Ramos (cell line): ENCODE measurements around the gene LZIC.

ENCODE experiments used
- in situ Hi-C: fragments of 300-500 bp; cut with MboI; formaldehyde crosslinking; loops from one replicate; pipeline ENCODE4 v1.14.3; 2022; ENCODE audit warnings: low sequenced_read_pairs; ENCODE audit not compliant: unreplicated experiment

Gene LZIC

DNA sequence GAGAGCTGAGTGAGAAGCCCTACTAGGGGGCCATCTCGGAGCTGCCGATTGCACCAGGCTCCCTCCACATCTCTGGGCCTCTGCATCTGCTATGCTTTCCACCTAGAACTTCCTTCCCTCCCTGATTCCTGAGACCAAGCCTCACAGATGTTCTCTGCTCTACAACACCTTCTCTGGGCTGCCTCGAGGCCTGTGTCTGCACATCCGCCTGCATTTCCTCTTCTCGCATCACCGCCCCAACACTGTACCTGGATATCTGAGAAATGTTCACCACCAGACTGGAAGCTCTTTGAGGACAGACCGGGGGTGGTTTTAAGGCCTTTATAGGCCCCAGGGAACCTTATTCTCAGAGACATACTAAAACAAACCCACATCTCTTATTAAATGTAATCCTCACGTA lies 53.8 kb downstream of the LZIC start:
- in situ Hi-C loops: loop anchor here (10.0 kb wide), 1 partner anchor 125 kb away; no protein-coding TSS in a partner anchor

- in situ Hi-C loops: loop anchor here (10.0 kb wide), 1 partner anchor 126 kb away; no protein-coding TSS in a partner anchor
These were observed 54.3 kb downstream of the LZIC start for GRCh38 chr1:9888886-9889285.

GRCh38 chr1:9887070-9887469 lies 56.1 kb downstream of the LZIC start:
- in situ Hi-C loops: loop anchor here (10.0 kb wide), 1 partner anchor 128 kb away; no protein-coding TSS in a partner anchor

GRCh38 chr1:9886092-9886742 lies 57.0 kb downstream of the LZIC start:
- in situ Hi-C loops: loop anchor here (10.0 kb wide), 1 partner anchor 129 kb away; no protein-coding TSS in a partner anchor

DNA sequence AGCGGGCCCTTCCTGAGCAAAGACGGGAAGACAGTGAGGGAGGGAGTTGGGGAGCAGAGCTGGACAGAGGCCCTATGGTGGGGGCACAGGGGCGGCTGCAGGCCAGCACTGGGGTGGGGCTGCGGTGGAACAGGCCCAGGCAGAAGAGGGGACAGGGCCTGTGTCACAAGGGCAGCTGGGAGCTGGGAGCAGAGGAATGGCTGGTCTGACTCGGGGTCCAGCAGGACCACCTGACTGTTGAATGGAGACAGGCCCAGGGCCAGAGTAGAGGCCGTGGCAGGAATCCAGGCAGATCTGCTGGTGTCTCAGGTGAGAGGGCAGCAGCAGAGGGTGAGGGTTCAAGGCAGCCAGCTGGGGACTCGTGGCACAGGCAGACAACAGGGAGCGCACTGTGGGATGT lies 58.4 kb downstream of the LZIC start:
- in situ Hi-C loops: loop anchor here (10.0 kb wide), 1 partner anchor 130 kb away; no protein-coding TSS in a partner anchor

GRCh38 chr1:9883585-9884449 lies 59.4 kb downstream of the LZIC start:
- in situ Hi-C loops: loop anchor here (10.0 kb wide), 1 partner anchor 131 kb away; no protein-coding TSS in a partner anchor

DNA sequence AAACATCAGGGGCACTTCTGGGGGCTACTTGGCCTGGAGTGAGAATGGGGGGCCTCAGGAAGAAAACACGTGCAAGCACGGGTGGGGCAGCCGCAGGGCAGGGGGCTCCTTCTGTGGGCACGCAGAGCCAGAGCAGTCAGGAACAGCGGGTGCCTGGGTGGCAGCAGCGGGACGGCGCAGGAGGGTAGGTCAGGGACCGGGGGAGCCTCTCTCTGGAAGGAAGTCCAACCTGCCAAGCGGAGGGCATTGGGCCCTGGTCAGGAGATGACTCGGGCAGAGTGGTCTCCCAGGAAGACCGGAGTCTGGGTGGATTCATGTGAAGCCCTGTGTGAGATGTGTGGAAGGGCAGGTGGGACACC lies 60.3 kb downstream of the LZIC start:
- in situ Hi-C loops: loop anchor here (10.0 kb wide), 1 partner anchor 132 kb away; no protein-coding TSS in a partner anchor

- in situ Hi-C loops: loop anchor here (10.0 kb wide), 1 partner anchor 132 kb away; no protein-coding TSS in a partner anchor
These were observed 60.8 kb downstream of the LZIC start for GRCh38 chr1:9882296-9882944.

GRCh38 chr1:9881838-9882249 lies 61.3 kb downstream of the LZIC start:
- in situ Hi-C loops: loop anchor here (10.0 kb wide), 1 partner anchor 133 kb away; no protein-coding TSS in a partner anchor
